Activated naive CD4-positive, alpha-beta T cell treated with anti-CD3 and anti-CD28 coated beads for 36 hours (primary cell): Measurements from ENCODE around the gene OR1B1. TPM values are rescaled to one million over a fixed set of nuclear protein-coding genes. Genes with fewer than 3 reads are reported as not detected.
A peak's percentile ranks its signal among the peaks of the same experiment; 100 is the strongest.
"Not testable (repeated sequence)": the region's sequence is repeated elsewhere in the genome, so short reads cannot be mapped to it uniquely, and the experiment has no call there.

Experiments
- CTCF ChIA-PET: fragments of 350-600 bp; sonication (Branson Sonifier 250); formaldehyde crosslinking; loops from one replicate; lab custom pipeline; 2021; ENCODE audit warnings: antibody characterized with exemption; lab: Charles Lee
- DNase-seq: peaks from one replicate; pipeline ENCODE4 v3.0.0-alpha.2; 2020
- H3K27ac Mint-ChIP-seq: one replicate; pipeline ENCODE4 v1.8.0; 2021; ENCODE audit warnings: mild to moderate bottlenecking, mixed read lengths
- H3K27me3 Mint-ChIP-seq: one replicate; pipeline ENCODE4 v1.8.0; 2021; ENCODE audit warnings: low read depth, mixed read lengths
- H3K36me3 Mint-ChIP-seq: one replicate; pipeline ENCODE4 v1.8.0; 2021; ENCODE audit warnings: low read depth, mixed read lengths
- H3K4me1 Mint-ChIP-seq: one replicate; pipeline ENCODE4 v1.8.0; 2021; ENCODE audit warnings: low read depth, mixed read lengths
- H3K4me3 Mint-ChIP-seq: one replicate; pipeline ENCODE4 v1.8.0; 2021; ENCODE audit warnings: mild to moderate bottlenecking, moderate library complexity, mixed read lengths
- H3K9me3 Mint-ChIP-seq: one replicate; pipeline ENCODE4 v1.8.0; 2021; ENCODE audit warnings: mixed read lengths
- intact Hi-C: fragments of 100-400 bp; cut with micrococcal nuclease; formaldehyde crosslinking; loops from one replicate; pipeline ENCODE4 v1.15.1; 2023
- total RNA-seq, 2 experiments: library from RNA; stranded (reverse); gene quantifications; one replicate each; pipeline ENCODE4 v1.2.3, GENCODE V29; 2021

Gene OR1B1
- not detected for total RNA-seq

DNA sequence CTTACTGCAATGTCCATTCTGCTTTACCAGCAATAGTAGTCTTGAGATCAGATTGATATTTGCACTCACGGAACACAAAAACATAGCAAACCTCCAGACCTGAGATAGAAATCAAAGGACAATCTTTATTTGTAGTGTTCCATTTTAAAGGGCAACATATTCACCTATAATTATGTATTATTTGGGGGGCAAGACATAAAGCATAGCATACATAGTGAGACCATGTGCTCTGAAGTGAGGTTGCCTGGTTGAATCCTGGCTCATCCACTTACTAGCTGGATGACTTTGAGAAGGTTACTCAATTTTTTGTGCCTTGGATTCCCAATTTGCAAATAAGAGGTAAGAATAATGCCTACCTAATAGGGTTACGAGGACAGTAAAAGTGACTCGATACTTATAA is at the start of gene OR1B1:
OR1B1 (minus strand) TSS at position 101 of the 400 bp plus-strand sequence.
- Mint-ChIP-seq H3K36me3 (no peaks in the 10 kb centered on the region), H3K9me3 (no peaks in the 10 kb centered on the region), H3K27me3 (peaks cover 14% of the 10 kb centered on the region), H3K27ac (no peak within 1 kb of the TSS), H3K4me1 (no peaks in the 10 kb centered on the region), H3K4me3 (no peak within 1 kb of the TSS)
- DNase-seq, result no peak
- CTCF ChIA-PET, result no interaction called here
- intact Hi-C loops, result no loop called here

GRCh38 chr9:122695696-122696095 is 38.3 kb upstream of the OR1B1 start:
- H3K9me3 Mint-ChIP-seq, result peaks cover 17% of the 10 kb centered on the region
- intact Hi-C loops, result no loop called here
- H3K4me1 Mint-ChIP-seq, result no peaks in the 10 kb centered on the region
- peaks cover 3% of the 10 kb centered on the region for H3K27me3 Mint-ChIP-seq
- no peak for DNase-seq
- H3K36me3 Mint-ChIP-seq, result no peaks in the 10 kb centered on the region
- CTCF ChIA-PET, result no interaction called here
- no peak overlapping the region for H3K4me3 Mint-ChIP-seq
- no peak overlapping the region for H3K27ac Mint-ChIP-seq

GRCh38 chr9:122684851-122685250 is 27.4 kb upstream of the OR1B1 start:
- H3K9me3 Mint-ChIP-seq, result peaks cover 5% of the 10 kb centered on the region
- no peak for DNase-seq
- CTCF ChIA-PET, result no interaction called here
- no peak overlapping the region for H3K27ac Mint-ChIP-seq
- peaks cover 2% of the 10 kb centered on the region for H3K36me3 Mint-ChIP-seq
- H3K27me3 Mint-ChIP-seq, result peaks cover 3% of the 10 kb centered on the region
- H3K4me3 Mint-ChIP-seq, result no peak overlapping the region
- H3K4me1 Mint-ChIP-seq, result no peaks in the 10 kb centered on the region
- intact Hi-C loops, result no loop called here

DNA sequence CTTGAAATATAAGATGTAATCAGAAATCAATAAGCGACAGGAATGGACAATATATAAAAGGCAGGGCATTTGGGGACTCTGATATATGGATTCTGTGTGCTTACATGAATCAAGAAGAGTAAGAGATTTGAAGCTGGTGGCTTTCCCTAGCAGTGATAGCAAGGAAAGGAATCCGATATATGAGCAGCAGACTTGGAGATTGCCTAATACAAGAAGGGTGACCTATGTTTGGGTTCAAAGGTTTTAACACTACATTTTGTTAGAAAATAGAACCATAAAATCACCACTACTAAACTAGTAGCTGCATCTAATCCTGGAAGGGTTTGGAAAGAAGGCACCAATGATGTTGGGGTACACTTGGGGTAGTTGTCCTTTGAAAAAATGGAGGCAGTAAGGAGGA is 15.1 kb upstream of the OR1B1 start:
- Mint-ChIP-seq H3K4me1 (no peaks in the 10 kb centered on the region), H3K9me3 (peaks cover 18% of the 10 kb centered on the region), H3K36me3 (no peaks in the 10 kb centered on the region), H3K4me3 (no peak overlapping the region), H3K27me3 (no peaks in the 10 kb centered on the region), H3K27ac (no peak overlapping the region)
- intact Hi-C loops, result no loop called here
- no peak for DNase-seq
- CTCF ChIA-PET, result no interaction called here

DNA sequence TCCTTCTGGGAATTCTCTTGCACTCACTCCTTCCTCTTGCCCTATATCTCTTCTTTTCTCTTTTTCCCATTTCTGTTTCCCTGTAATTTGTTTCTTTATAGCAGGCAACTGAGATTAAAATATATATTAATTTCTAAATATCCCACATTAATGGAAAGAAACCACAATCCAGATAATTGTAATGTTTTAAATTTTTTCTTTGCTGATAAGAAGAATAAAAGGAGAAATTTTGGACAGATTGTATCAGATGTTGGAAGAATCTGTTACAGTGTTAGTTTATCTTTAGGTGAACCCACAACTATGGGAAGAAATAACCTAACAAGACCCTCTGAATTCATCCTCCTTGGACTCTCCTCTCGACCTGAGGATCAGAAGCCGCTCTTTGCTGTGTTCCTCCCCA is 4.0 kb upstream of the OR1B1 start, which contains the start of gene OR1L1:
OR1L1 (plus strand) TSS at position 301 of the 400 bp plus-strand sequence; CDS start at position 301, 0 bp downstream.
- H3K9me3 Mint-ChIP-seq, result no peaks in the 10 kb centered on the region
- no peak for DNase-seq
- no peak within 1 kb of the TSS for H3K27ac Mint-ChIP-seq
- H3K4me1 Mint-ChIP-seq, result no peaks in the 10 kb centered on the region
- H3K4me3 Mint-ChIP-seq, result no peak within 1 kb of the TSS
- CTCF ChIA-PET, result no interaction called here
- intact Hi-C loops, result no loop called here
- peaks cover 9% of the 10 kb centered on the region for H3K27me3 Mint-ChIP-seq
- H3K36me3 Mint-ChIP-seq, result no peaks in the 10 kb centered on the region

DNA sequence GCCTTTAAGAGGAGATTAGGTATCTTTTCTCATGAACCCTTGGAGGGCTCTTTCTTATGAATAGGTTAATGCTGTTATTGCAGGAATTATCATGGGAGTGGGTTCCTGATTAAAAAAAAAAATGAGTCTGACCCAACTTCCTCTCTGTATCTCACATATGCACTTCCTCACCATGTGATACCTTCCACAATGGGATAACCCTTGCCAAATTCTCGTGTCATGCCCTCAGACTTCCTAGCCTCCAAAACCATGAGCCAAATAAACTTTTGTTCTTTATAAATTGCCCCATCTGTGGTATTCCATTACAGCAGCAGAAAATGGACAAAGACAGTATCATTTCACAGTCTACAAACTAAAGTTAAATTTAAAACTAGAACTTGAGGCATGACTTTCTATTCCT is 1.0 kb downstream of the OR1B1 start:
- no peak overlapping the region for H3K27ac Mint-ChIP-seq
- H3K4me1 Mint-ChIP-seq, result no peaks in the 10 kb centered on the region
- H3K4me3 Mint-ChIP-seq, result no peak overlapping the region
- CTCF ChIA-PET, result no interaction called here
- peaks cover 7% of the 10 kb centered on the region for H3K27me3 Mint-ChIP-seq
- no peak for DNase-seq
- no peaks in the 10 kb centered on the region for H3K9me3 Mint-ChIP-seq
- H3K36me3 Mint-ChIP-seq, result no peaks in the 10 kb centered on the region
- intact Hi-C loops, result no loop called here

GRCh38 chr9:122642226-122642625 is 15.2 kb downstream of the OR1B1 start:
- CTCF ChIA-PET, result no interaction called here
- no peaks in the 10 kb centered on the region for H3K36me3 Mint-ChIP-seq
- no peak overlapping the region for H3K4me3 Mint-ChIP-seq
- no peak overlapping the region for H3K27ac Mint-ChIP-seq
- intact Hi-C loops, result no loop called here
- peak; percentile 8 for DNase-seq
- peaks cover 10% of the 10 kb centered on the region for H3K9me3 Mint-ChIP-seq
- H3K4me1 Mint-ChIP-seq, result no peaks in the 10 kb centered on the region
- H3K27me3 Mint-ChIP-seq, result peaks cover 15% of the 10 kb centered on the region

DNA sequence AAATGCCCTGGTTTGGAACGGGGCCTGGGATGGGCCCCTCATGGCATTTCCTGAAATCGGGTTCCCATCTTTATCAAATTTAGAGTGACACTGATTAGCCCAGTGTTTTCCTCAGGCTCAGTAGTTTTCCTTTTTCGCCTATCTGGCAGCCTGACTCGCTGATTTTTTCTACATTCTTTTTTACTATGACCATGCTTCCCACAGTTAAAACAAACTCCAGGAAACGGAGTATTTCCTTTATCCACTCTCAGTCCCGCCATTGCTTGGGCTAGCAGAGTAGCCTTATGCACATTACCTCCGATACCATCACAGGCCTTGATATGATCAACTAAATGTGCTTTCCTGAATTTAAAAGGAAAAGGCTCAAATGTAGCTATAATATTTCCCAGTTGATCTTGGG is 37.4 kb downstream of the OR1B1 start:
- intact Hi-C loops, result no loop called here
- no peaks in the 10 kb centered on the region for H3K36me3 Mint-ChIP-seq
- H3K27me3 Mint-ChIP-seq, result peaks cover 13% of the 10 kb centered on the region
- CTCF ChIA-PET, result no interaction called here
- no peaks in the 10 kb centered on the region for H3K9me3 Mint-ChIP-seq
- no peak overlapping the region for H3K4me3 Mint-ChIP-seq
- no peak overlapping the region for H3K27ac Mint-ChIP-seq
- DNase-seq, result no peak
- H3K4me1 Mint-ChIP-seq, result no peaks in the 10 kb centered on the region

DNA sequence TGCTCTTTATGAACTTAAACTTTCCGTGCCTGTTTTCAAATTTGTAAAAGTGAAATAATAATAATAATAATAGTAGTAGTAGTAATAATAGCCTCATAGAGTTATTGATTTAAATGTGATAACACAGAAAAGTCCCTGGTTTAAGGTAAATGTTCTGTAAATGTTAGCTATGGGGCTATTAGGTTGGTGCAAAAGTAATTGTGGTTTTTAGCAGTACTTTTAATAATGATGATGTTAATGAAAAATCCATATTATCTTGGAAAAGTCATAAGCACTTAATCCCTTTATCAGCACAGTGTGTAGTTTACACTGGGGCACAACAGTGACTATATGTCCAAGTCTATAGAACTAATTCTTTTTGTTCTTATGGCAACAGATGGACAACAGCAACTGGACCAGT is 43.1 kb downstream of the OR1B1 start, which contains the start of gene OR1Q1:
OR1Q1 (plus strand) TSS at position 377 of the 400 bp plus-strand sequence; CDS start at position 377, 0 bp downstream.
- Mint-ChIP-seq H3K4me1 (no peaks in the 10 kb centered on the region), H3K4me3 (no peak within 1 kb of the TSS), H3K36me3 (no peaks in the 10 kb centered on the region), H3K27me3 (peaks cover 4% of the 10 kb centered on the region), H3K9me3 (no peaks in the 10 kb centered on the region), H3K27ac (no peak within 1 kb of the TSS)
- intact Hi-C loops, result no loop called here
- no peak for DNase-seq
- CTCF ChIA-PET, result no interaction called here

GRCh38 chr9:122609804-122610203 is 47.6 kb downstream of the OR1B1 start:
- Mint-ChIP-seq H3K9me3 (no peaks in the 10 kb centered on the region), H3K27ac (no peak overlapping the region), H3K4me1 (no peaks in the 10 kb centered on the region), H3K27me3 (peaks cover 5% of the 10 kb centered on the region), H3K4me3 (no peak overlapping the region), H3K36me3 (no peaks in the 10 kb centered on the region)
- DNase-seq, result no peak
- CTCF ChIA-PET, result no interaction called here
- intact Hi-C loops, result no loop called here

- no peak for DNase-seq
- Mint-ChIP-seq H3K27ac (no peak overlapping the region), H3K36me3 (no peaks in the 10 kb centered on the region), H3K4me1 (no peaks in the 10 kb centered on the region), H3K4me3 (no peak overlapping the region), H3K27me3 (peaks cover 8% of the 10 kb centered on the region), H3K9me3 (peaks cover 3% of the 10 kb centered on the region)
- CTCF ChIA-PET, result no interaction called here
- intact Hi-C loops, result no loop called here
Observed at GRCh38 chr9:122606587-122606986, 50.8 kb downstream of the OR1B1 start.

- Mint-ChIP-seq H3K27ac (no peak overlapping the region), H3K36me3 (no peaks in the 10 kb centered on the region)
- no peak for DNase-seq
Observed at GRCh38 chr9:122605691-122606090, 51.7 kb downstream of the OR1B1 start.

DNA sequence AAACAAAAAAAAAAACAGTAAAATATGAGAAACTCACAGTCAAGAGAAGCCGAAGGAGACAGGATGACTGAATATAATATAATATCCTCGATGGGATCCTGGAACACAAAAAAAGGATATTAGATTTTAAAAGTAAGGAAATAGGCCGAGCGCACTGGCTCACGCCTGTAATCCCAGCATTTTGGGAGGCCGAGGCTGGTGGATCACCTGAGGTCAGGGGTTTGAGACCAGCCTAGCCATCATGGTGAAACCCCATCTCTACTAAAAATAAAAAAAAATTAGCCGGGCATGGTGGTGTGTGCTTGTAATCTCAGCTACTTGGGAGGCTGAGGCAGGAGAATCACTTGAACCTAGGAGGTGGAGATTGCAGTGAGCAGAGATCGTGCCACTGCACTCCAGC is 74.1 kb downstream of the OR1B1 start, which contains the start of gene OR1L8:
OR1L8 (minus strand) TSS at position 101 of the 400 bp plus-strand sequence. CDS start 14,907 bp downstream, outside the sequence.
- intact Hi-C loops, H3K9me3 Mint-ChIP-seq, H3K4me1 Mint-ChIP-seq, H3K4me3 Mint-ChIP-seq, H3K36me3 Mint-ChIP-seq, CTCF ChIA-PET, DNase-seq, H3K27me3 Mint-ChIP-seq, H3K27ac Mint-ChIP-seq: not testable (repeated sequence)

More at GRCh38 chr9:122605691-122606090, 51.7 kb downstream of the OR1B1 start:
- H3K9me3 Mint-ChIP-seq, result peaks cover 5% of the 10 kb centered on the region
- no peak overlapping the region for H3K4me3 Mint-ChIP-seq
- peaks cover 11% of the 10 kb centered on the region for H3K27me3 Mint-ChIP-seq
- H3K4me1 Mint-ChIP-seq, result no peaks in the 10 kb centered on the region
- CTCF ChIA-PET, result interaction anchor here (0.6 kb wide), 1 partner anchor 329 kb away, joined by 4 read pairs; no protein-coding TSS in a partner anchor
- intact Hi-C loops, result no loop called here
